GM23338 (cell line): ENCODE results near the gene PSMG1. TPM values are rescaled to one million over a fixed set of nuclear protein-coding genes. Genes with fewer than 3 reads are reported as not detected.
A peak's percentile ranks its signal among the peaks of the same experiment; 100 is the strongest.

Experiments
- ATAC-seq: fragments of 200-7000 bp; cut with Tn5 transposase; 3 replicates; pipeline ENCODE4 v1.9.1; 2020
- DNase-seq: peaks from one replicate; pipeline ENCODE4 v3.0.0-alpha.2; 2015; ENCODE audit warnings: low spot score
- H2AFZ ChIP-seq: fragments of 200-600 bp; sonication (generic); 2 replicates; pipeline ENCODE4 v1.8.0; 2016; ENCODE audit warnings: antibody characterized with exemption, mild to moderate bottlenecking, moderate library complexity
- H3F3A ChIP-seq: fragments of 200-600 bp; sonication (generic); replicated peaks from 2 replicates; pipeline ENCODE4 v1.8.0; 2017; ENCODE audit warnings: antibody characterized with exemption, mixed run types, low read depth
- H3K27ac ChIP-seq: fragments of 200-600 bp; sonication (generic); 2 replicates; pipeline ENCODE4 v1.6.1; 2016; ENCODE audit warnings: low read depth
- H3K27me3 ChIP-seq: fragments of 200-600 bp; sonication (generic); 2 replicates; pipeline ENCODE4 v1.8.0; 2016; ENCODE audit warnings: mild to moderate bottlenecking, mixed run types, moderate library complexity; ENCODE audit not compliant: insufficient read depth
- H3K36me3 ChIP-seq: fragments of 200-600 bp; sonication (generic); 2 replicates; pipeline ENCODE4 v1.8.0; 2016; ENCODE audit warnings: mild to moderate bottlenecking; ENCODE audit not compliant: insufficient read depth
- H3K4me1 ChIP-seq: fragments of 200-600 bp; sonication (generic); 2 replicates; pipeline ENCODE4 v1.8.0; 2016; ENCODE audit warnings: mild to moderate bottlenecking, moderate library complexity; ENCODE audit not compliant: insufficient read depth
- H3K4me2 ChIP-seq: fragments of 200-600 bp; sonication (generic); 2 replicates; pipeline ENCODE4 v1.7.1; 2017; ENCODE audit warnings: mixed run types
- H3K4me3 ChIP-seq: fragments of 200-600 bp; sonication (generic); 2 replicates; pipeline ENCODE4 v1.6.1; 2016; ENCODE audit warnings: mixed run types
- H3K79me2 ChIP-seq: fragments of 200-600 bp; sonication (generic); replicated peaks from 2 replicates; pipeline ENCODE4 v1.8.0; 2017; ENCODE audit warnings: mild to moderate bottlenecking; ENCODE audit not compliant: insufficient read depth
- H3K9me2 ChIP-seq: fragments of 200-600 bp; sonication (generic); 2 replicates; pipeline ENCODE4 v1.8.0; 2017; ENCODE audit not compliant: insufficient read depth
- H4K20me1 ChIP-seq: fragments of 200-600 bp; sonication (generic); replicated peaks from 2 replicates; pipeline ENCODE4 v1.8.0; 2017; ENCODE audit warnings: mild to moderate bottlenecking; ENCODE audit not compliant: insufficient read depth
- H3K27ac Mint-ChIP-seq: 2 replicates; pipeline ENCODE4 v1.8.0; 2020; ENCODE audit warnings: inconsistent platforms, mild to moderate bottlenecking, moderate library complexity, mixed read lengths
- H3K27me3 Mint-ChIP-seq: 3 replicates; pipeline ENCODE4 v1.8.0; 2022; ENCODE audit warnings: low read depth, mild to moderate bottlenecking, moderate library complexity, mixed read lengths, inconsistent platforms; ENCODE audit not compliant: insufficient read depth, poor library complexity
- H3K36me3 Mint-ChIP-seq: 3 replicates; pipeline ENCODE4 v1.8.0; 2021; ENCODE audit warnings: low read depth, mild to moderate bottlenecking, inconsistent platforms, moderate library complexity, mixed read lengths
- H3K4me1 Mint-ChIP-seq: 3 replicates; pipeline ENCODE4 v1.8.0; 2020; ENCODE audit warnings: mild to moderate bottlenecking, inconsistent platforms, mixed read lengths
- H3K4me3 Mint-ChIP-seq: 3 replicates; pipeline ENCODE4 v1.8.0; 2021; ENCODE audit warnings: moderate library complexity, mild to moderate bottlenecking, inconsistent platforms, mixed read lengths
- H3K9me3 Mint-ChIP-seq: 3 replicates; pipeline ENCODE4 v1.8.0; 2020; ENCODE audit warnings: moderate library complexity, mild to moderate bottlenecking, inconsistent platforms, mixed read lengths
- CREB1 ChIP-seq: fragments of 250-450 bp; sonication (Bioruptor Pico); IDR thresholded peaks from 2 replicates; pipeline ENCODE4 v1.5.0; 2020; ENCODE audit warnings: low read depth, mild to moderate bottlenecking, moderate library complexity
- CTCF ChIP-seq, 2 experiments: fragments of 200-600 bp in 1 of 2; sonication (generic) in 1 of 2; conservative IDR thresholded peaks; 2 replicates each; pipeline versions ENCODE4 v1.5.1 to v1.6.1; 2016 to 2017; ENCODE audit warnings: antibody characterized with exemption in 2 of 2, low read depth in 2 of 2, mild to moderate bottlenecking in 2 of 2, moderate library complexity in 1 of 2
- ETS1 ChIP-seq: IDR thresholded peaks from 2 replicates; pipeline ENCODE4 v1.6.1; 2016; ENCODE audit warnings: antibody characterized with exemption
- EZH2 ChIP-seq: fragments of 200-600 bp; sonication (generic); IDR thresholded peaks from one replicate; pipeline ENCODE4 v1.8.0; 2017; ENCODE audit warnings: antibody characterized with exemption, mild to moderate bottlenecking, low read depth; ENCODE audit not compliant: unreplicated experiment
- POLR2AphosphoS5 ChIP-seq: IDR thresholded peaks from 2 replicates; pipeline ENCODE4 v1.6.1; 2016; ENCODE audit warnings: antibody characterized with exemption, low read depth
- REST ChIP-seq: IDR thresholded peaks from one replicate; pipeline ENCODE4 v1.6.1; 2018; ENCODE audit warnings: antibody characterized with exemption; ENCODE audit not compliant: unreplicated experiment
- ZNF114 ChIP-seq: fragments of 250-450 bp; sonication (Bioruptor Pico); IDR thresholded peaks from 2 replicates; pipeline ENCODE4 v1.5.0; 2020; ENCODE audit warnings: mild to moderate bottlenecking, moderate library complexity
- ZNF331 ChIP-seq: fragments of 250-450 bp; sonication (Bioruptor Pico); IDR thresholded peaks from 2 replicates; pipeline ENCODE4 v1.5.0; 2020; ENCODE audit warnings: low read depth, mild to moderate bottlenecking, moderate library complexity
- ZNF462 ChIP-seq: fragments of 250-450 bp; sonication (Bioruptor Pico); IDR thresholded peaks from 2 replicates; pipeline ENCODE4 v1.5.0; 2020; ENCODE audit warnings: mild to moderate bottlenecking, moderate library complexity
- polyA plus RNA-seq: library from polyadenylated mRNA; unstranded; fragments of >200 nt; fragmentation: Nextera tagmentation; extraction: Ambion mirVana; gene quantifications from 2 replicates; pipeline ENCODE4 v1.2.1, GENCODE V29; 2016
- total RNA-seq: library from RNA; depleted of rRNA; stranded (reverse); fragments of >200 nt; shearing (Covaris generic); gene quantifications from 2 replicates; pipeline ENCODE4 v1.2.3, GENCODE V29; 2014

Gene PSMG1
- total and polyA plus RNA-seq, 2 experiments from 2014 or later: 78.4 to 158 TPM

GRCh38 chr21:39209334-39209688 is 26.1 kb upstream of the PSMG1 start (continued):
- no peak for TF ChIP-seq ZNF462 (CRISPR knock-in tag)
- TF ChIP-seq CREB1 (CRISPR knock-in tag): no peak

GRCh38 chr21:39208624-39209333 is 25.5 kb upstream of the PSMG1 start:
- Histone ChIP-seq H3K27me3 (no peaks in the 10 kb centered on the region), H3K27ac (peak overlapping the region; percentile 35; the same call in 1 of the 2 replicates), H3K36me3 (peaks cover 27% of the 10 kb centered on the region), H2AFZ (no peak overlapping the region), H3K4me3 (no peak overlapping the region), H3K9me2 (no peaks in the 10 kb centered on the region), H3F3A (no peaks in the 10 kb centered on the region), H4K20me1 (no peaks in the 10 kb centered on the region), H3K79me2 (no peaks in the 10 kb centered on the region), H3K4me1 (no peaks in the 10 kb centered on the region), H3K4me2 (no peak overlapping the region)
- Mint-ChIP-seq H3K4me3 (no peak overlapping the region), H3K36me3 (peaks cover 64% of the 10 kb centered on the region), H3K27me3 (no peaks in the 10 kb centered on the region), H3K4me1 (no peaks in the 10 kb centered on the region), H3K27ac (peak overlapping the region; percentile 68), H3K9me3 (no peaks in the 10 kb centered on the region)
- ATAC-seq (no peak), DNase-seq (peak; percentile 18)
- TF ChIP-seq POLR2AphosphoS5 (no peak), CTCF (conservative IDR thresholded peaks at IDR 0.05; ENCODE audit: low read depth in 2 of 2) (no peak), ETS1 (no peak), REST (no peak), ZNF114 (no peak), ZNF331 (CRISPR knock-in tag) (no peak), EZH2 (no peak)
